HG02885 (cell line): ENCODE data around the gene MLC1.

Experiments used
- ATAC-seq: cut with Tn5 transposase; IDR thresholded peaks from one replicate; pipeline ENCODE4 v1.9.1; 2021; ENCODE audit warnings: mild to moderate bottlenecking; ENCODE audit not compliant: unreplicated experiment, poor library complexity

Gene MLC1

GRCh38 chr22:50085211-50085972, at the start of gene MLC1:
Gene MLC1, minus strand, starts transcription at chr22:50085426. Its CDS starts 524 bp downstream, at chr22:50084902.
- no peak for ATAC-seq

- ATAC-seq: no peak
These were observed 49.3 kb upstream of the MLC1 start for GRCh38 chr22:50134481-50134880.

- no peak for ATAC-seq
These were observed 46.7 kb upstream of the MLC1 start for GRCh38 chr22:50131894-50132293.

- ATAC-seq: no peak
These were observed 44.0 kb upstream of the MLC1 start for GRCh38 chr22:50129121-50129736.

GRCh38 chr22:50125029-50125428, 39.8 kb upstream of the MLC1 start:
- no peak for ATAC-seq

- no peak for ATAC-seq
These were observed 37.9 kb upstream of the MLC1 start for GRCh38 chr22:50123119-50123518.

GRCh38 chr22:50121202-50121740, 36.0 kb upstream of the MLC1 start:
- ATAC-seq: no peak

- no peak for ATAC-seq
These were observed 34.6 kb upstream of the MLC1 start for GRCh38 chr22:50119768-50120251.

- no peak for ATAC-seq
These were observed 34.0 kb upstream of the MLC1 start for GRCh38 chr22:50119169-50119767.

- ATAC-seq: no peak
These were observed 33.4 kb upstream of the MLC1 start for GRCh38 chr22:50118557-50119168.

- no peak for ATAC-seq
These were observed 32.9 kb upstream of the MLC1 start for GRCh38 chr22:50118129-50118528.

GRCh38 chr22:50117168-50117762, 32.0 kb upstream of the MLC1 start:
- ATAC-seq: no peak

- ATAC-seq: no peak
These were observed 30.5 kb upstream of the MLC1 start for GRCh38 chr22:50115693-50116092.

GRCh38 chr22:50114221-50115021, 29.2 kb upstream of the MLC1 start:
- no peak for ATAC-seq

GRCh38 chr22:50112151-50113118, 27.2 kb upstream of the MLC1 start:
- ATAC-seq: no peak

GRCh38 chr22:50111056-50111455, 25.8 kb upstream of the MLC1 start:
- ATAC-seq: no peak

- ATAC-seq: no peak
These were observed 22.3 kb upstream of the MLC1 start for GRCh38 chr22:50107529-50107928.
